Amniotic epithelial cell (primary cell): Measurements from ENCODE around the gene EXOSC9.

ENCODE experiments used
- DNase-seq: peaks from one replicate; pipeline ENCODE4 v3.0.0-alpha.2; 2010; ENCODE audit warnings: low read depth

Gene EXOSC9

DNA sequence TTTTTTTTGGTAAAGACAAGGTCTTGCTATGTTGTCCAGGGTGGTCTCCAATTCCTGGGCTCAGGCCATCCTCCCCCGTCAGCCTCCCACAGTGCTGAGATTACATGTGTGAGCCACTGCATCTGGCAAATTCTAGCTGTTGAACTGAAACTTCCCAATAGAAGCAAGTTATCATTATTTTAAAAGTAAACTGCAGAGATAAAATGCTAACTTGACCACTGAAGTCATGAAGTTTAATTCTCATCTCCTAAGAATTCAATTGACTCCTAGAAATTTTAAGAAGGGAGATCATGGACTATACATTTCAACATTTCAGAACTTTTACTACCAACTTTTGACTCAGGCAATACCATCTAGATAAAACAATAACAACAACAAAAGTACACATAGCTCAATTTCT lies 11.7 kb upstream of the EXOSC9 start:
- DNase-seq: peak; percentile 29

DNA sequence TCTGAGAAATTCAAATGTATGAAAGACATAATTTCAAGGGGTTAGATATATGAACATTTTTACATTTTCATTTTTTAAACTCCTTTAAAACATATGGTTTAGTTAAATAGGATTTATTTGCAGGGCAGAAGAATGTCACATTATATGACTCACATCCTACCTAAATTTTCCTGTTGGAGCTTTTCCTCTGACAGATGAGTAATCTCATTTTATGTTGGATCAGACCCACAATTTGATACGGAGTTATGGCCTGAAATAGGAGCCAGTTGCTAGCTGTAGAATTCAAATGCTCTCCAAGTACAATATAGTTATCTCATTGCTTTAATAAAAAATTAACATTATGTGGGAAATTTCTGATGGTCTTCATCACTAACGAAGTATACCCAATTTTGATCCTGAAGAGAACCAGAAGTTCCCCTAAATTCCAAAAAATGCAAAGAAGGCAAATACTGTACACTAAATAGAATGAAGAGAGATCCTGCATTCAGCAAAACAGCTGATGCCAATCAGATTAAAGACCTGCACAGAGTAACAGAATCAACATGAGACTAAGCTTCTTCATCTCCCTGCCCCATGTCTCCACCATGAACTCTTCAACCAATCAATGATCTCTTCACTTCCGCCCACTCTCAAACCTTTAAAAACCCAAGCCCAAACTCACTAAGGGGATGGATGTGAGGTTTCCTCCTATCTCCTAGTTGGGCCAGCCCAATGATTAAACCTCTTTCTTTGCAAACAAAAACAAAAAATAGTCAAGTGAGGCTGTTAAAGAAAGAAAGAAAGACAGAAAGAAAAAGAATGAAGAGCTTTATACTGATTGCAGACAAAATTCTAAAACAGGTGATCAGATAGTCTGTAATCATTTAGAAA lies 10.9 kb upstream of the EXOSC9 start:
- DNase-seq: peak; percentile 65

DNA sequence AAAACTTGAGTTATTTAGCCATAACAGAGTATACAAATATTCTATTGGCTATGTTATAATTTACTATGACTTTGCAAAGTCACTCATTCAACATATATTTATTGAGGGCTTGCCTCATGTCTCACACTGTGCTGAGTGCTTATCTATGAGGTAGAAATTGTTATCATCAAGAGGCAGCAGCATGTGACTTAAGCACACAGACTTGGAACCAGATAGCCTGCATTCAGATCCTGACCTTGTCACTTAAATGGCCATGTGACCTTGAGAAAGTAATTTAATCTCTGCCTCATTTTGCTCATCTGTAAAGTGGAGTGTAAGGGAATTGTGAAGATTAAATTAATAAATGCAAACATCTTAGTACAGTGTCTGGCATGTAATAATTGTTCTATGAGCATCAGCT lies 10.1 kb upstream of the EXOSC9 start:
- no peak for DNase-seq

DNA sequence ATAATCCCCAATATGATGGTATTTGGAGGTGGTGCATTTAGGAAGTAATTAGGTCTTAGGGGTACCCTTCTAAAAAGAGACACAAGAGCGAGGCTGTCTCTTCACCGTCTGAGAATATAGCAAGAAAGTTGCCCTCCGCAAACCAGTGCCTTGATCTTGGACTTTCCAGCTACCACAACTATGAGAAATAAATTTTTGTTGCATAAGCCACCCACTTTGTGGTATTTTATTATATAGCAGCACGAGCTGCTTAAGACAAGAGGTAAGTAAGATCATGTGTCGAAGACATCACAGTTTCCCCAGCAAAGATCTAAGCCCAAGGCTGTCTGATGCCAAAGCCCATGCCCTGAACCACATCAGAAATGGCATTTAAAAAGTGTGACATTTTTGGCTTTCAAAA lies 9.6 kb upstream of the EXOSC9 start:
- DNase-seq: peak; percentile 88

DNA sequence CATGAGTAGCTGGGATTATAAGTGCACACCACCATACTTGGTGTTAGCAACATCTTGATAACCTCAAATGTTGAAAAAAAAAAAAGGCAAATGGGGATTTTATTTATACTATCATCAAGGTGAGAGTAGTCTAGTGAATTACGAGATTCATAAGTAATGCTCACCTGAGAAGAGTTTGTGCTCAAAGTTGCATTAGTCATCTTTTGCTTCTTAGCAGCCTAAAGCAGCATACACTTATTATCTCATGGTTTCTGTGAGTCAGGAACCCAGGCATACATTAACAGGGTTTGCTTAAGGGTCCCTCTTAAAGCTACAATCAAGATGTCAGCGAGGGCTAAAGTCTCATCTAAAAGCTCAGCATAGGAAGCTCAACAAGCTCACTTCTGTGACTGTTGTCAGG lies 8.2 kb upstream of the EXOSC9 start:
- no peak for DNase-seq

DNA sequence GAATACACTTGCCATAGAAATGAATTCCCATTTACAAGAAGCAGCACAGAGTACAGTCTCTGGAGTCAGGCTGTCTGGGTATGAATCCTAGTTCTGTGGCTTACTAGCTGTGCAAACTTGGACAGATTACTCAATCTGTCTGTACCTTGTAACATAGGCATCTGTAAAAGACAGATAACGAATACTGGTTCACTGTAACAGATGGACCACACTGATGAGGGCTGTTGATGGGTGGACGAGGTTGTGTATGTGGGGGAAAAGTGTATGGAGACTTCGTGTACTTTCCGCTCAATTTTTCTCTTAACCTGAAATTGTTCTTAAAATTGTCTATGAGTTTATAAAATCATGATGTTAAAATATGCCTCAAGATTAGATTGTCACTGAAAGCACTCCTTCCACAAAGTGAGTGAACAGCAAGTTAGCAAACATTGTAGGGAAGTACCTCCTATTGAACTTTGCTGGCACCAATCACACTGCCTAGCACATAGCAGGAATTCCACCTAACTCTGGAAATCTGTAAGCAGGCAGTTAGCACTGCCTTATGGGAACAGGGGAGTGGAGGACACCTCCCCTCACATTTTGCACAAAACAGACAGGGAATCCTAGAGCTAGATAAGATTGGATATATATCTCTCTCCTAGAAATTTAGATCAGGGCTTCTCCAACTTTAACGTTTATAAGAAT lies 6.5 kb upstream of the EXOSC9 start:
- DNase-seq: peak; percentile 74

DNA sequence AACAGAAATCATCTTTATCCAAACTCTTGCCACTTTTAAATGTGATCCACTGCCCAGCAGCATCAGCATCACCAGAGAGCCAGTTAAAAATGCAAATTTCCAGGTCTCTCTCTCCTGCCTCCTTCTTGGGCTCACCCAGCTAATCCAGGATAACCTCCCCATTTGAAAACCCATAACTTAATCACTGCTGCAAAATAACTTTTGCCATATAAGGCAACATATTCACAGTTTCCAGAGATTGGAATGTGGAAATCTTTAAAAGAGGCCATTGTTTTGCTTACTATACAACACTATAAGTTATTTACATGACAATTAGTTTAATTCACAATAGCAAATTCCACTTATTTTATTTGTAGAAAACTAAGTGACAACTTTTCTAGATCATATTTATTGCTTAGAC lies 4.8 kb upstream of the EXOSC9 start:
- DNase-seq: no peak

DNA sequence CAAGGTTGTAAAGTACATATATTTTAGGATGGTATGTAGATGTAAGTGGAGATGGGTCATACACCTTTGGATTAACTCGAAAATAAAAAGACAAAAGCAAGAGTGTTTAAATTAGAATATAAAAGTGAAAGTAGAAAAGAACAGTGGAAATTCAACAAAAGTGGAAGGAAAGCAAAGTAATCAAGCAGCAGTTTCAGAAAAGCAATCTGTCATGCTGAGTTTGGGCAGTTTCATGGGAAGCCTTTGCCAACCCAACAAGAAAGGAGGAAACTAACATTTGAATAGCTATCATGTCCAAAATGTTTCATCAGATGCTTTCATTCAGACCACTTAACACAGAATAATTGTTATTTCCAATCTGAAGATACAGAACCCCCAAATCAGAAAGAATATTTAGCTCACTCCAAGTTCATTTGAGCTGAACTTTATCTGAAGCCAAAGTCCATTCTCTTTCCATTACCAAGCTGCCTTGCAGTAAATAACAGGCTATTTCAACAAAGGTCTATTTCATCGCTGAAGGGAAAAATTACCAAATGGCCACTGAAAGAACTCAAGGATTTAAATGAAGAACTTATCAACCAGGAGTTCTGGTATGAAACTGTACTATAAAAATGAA lies 1.8 kb upstream of the EXOSC9 start:
- DNase-seq: no peak

DNA sequence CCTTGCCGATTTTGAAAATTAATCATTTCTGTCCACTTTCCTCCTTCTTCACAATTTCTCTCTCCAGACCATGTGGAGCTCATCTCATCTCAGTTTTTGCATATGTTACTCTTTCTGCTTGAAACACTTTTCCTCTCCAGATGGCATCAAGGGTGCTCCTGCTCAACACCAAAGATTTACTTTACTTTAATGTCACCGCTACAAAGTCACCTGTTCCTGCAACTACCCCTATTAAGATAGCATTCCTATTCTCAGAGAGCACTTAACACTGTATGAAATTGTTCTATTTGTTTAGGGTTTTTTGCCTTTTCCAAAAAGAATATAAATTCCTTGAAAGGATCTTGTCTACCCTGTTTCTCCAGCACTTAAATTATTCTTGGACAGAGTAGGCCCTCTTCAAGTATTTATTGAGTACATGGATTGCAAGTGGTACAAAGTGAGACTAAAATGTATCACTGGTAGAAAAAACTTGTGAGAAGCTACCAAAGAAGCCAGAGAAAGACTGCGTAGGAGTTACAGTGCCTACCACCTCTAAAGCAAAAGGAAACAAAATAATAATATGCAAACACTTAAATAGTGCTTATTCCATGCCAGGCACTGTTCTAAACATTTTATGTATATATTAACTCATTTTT lies 1.1 kb upstream of the EXOSC9 start:
- DNase-seq: no peak

DNA sequence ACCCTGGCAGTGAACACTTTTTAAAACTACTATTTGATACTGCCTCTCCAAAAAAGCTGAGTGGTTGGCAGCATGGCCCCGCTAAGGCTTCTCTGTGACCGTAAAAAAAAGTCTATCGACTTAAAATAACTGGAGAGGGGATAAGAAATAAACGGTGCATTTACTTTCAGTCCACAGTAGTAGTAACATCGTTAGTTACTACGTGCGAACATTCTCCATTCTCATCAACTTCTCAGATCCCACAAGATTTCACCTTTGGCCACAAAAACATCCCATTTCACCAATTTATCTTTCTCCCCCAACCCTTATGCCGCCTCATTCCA lies 524 bp upstream of the EXOSC9 start:
- no peak for DNase-seq

DNA sequence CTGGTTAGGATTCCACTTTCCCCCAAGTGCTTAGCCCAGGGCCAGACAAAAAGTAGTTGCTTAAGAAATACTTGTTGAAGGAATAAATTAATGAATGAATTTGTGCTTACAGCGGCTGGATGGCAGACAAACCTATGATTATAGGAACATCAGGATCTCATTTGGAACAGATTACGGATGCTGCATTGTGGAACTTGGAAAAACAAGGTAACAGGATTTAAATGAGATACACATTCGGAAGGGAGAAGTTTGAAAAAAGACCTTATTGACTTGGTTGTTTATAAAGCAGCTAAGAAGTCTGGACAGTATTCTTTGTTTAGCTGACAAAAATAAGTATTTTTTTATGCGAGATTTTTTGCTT lies 572 bp downstream of the EXOSC9 start:
- no peak for DNase-seq

DNA sequence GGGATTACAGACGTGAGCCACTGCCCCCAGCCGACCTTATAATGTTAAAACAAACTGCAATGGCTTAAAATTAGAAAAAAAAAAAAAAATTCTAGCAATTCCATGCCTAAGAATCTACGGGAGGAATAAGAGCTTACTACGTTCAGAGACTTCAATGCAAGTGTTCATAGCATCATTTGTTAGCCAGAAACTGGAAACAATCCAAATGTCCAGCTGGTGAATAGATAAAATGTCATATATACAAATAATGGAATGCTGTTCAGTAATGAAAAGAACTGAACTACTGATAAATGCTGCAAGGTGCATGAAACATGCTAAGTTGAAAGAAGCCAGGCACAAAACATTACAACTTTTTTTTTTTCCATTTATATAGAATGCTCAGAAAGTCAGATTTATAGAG lies 5.3 kb downstream of the EXOSC9 start:
- DNase-seq: no peak

DNA sequence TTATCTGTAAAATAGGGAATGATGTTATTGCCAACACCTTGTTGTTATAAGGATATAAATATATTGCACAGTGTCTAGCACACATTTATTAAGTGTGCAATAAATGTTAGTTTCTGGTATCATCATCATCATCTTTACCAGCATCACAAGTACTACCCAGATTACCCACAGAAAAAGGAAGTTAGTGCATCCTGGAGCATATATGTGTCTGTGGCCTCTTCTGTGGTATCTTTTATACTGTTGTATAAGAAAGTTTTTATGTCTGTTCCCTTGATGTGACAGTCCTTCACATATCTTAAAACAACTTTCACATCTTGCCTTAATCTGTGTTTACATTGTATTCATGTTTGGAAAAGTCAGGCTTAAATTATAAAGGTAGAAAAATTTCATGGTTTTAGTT lies 10.0 kb downstream of the EXOSC9 start:
- no peak for DNase-seq

DNA sequence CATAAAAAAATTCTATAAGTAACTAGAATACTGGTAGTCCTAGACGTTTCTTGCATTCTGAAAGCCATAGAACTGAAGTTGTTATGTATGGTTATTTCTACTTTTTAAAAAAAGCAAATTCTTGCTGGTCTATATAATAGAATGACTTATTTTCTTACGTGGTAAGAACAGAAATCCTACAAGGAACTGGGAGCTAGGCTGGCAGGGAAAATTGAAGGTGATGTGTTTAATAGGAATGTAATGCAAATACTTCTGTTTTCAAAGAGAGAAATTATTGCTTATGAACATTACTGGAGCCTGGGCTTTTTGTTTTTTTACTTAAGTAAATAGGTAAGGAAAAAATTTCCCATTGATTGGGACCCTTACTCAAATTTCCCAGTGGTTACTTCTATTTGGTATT lies 13.6 kb downstream of the EXOSC9 start:
- no peak for DNase-seq

DNA sequence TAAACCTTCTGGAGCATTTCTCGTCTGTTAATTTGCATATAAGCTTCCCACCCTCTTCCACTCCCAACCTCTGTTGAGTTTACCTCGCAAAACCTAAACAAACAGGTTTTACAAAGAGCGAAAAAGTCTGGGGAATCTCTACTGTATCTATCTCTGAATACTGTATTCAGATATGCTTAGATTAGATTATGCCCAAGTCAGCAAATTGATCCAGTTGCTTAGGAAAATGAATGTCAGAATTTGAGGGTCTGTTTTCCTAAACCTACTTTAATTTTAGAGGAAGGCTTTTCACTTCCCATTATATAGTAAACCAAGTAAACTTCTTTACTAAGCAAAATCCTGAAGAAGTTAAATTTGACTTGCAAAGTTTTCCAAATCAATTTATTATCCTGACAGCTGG lies 15.9 kb downstream of the EXOSC9 start:
- no peak for DNase-seq

DNA sequence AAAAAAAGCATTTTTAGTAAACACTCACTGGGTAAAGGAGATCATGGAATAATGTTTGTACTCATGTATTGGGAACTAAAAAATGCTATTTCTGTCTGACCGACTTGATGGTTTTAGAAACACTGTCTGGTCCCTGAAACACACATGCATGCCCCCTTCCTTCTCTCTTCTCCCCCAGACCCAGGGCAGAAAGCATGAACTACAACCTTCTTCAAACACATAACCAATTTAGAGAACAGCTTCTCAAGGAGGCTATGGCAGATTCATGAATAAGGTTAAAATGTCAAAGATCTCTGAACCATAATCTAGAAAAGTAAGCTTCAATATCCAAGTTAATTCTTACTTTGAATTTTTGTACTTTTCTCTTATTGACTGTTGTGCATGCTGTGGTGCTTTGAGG lies 16.6 kb downstream of the EXOSC9 start:
- no peak for DNase-seq

DNA sequence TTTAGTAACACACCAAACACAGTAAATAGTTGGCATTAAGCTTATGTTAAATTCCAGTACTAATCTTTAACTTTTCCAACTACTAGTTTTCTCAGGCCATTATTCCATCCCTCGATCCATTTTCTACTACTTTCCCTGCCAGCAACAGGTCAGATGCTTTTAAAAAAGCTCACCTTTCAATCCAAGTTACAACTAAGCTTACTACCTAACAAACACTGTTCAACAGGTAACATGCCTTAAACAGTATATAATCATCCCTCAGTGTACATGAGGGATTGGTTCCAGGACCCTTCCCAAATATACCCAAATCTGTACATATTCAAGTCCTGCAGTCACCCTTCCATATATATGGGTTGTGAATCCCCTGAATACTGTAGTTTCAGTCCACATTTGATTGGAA lies 17.1 kb downstream of the EXOSC9 start:
- no peak for DNase-seq

DNA sequence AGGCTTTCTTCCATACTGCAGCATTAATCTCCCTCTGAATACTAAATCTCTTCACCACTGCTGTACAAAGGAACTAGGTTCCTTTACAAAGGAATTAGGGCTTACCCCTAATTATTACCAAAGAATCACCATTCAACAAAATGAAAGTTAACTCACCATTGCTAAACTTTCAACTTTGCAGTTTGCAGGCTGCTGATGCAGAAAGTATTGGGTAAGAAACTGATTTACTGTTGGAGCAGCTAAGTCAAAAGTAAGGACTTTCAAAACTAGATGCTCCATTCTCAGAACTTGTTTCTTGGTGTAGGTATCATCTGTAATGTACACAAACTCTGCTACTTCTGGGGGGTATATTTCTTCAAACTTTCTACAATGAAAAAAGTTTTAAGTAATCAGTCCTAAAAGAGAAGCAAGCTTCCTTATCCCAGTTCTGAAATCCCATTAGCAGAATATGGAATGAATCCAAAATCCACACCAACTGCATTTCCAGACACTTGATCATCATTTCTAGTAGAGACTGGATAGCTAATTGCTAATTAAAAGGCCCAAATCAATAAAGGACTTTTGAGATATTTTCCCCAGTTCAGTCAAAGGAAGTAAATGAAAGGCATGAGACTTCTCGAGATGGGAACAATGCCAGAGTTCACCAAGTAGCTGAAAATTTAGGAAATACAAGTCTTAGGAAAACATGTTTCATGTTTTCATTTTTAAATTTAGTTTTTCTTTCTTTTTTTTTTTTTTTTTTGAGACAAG lies 18.3 kb downstream of the EXOSC9 start:
- peak; percentile 57 for DNase-seq

DNA sequence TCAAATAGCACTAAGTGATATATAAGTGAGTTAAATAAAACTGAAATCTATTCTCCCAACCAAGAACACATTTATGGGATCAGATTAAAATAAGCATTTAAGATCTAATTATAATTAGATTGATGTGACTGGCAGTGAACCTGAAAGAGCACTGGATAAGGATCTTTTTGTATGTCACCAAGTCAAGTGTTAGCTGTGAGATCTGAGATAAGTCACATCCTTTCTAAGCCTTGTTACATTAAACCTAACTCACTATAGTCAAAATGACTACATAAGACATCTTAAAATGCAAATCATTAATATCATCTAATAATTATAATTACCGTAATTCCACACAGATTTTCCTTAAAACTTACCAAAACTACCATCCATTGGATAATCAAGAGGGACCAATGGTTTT lies 20.9 kb downstream of the EXOSC9 start:
- DNase-seq: no peak

DNA sequence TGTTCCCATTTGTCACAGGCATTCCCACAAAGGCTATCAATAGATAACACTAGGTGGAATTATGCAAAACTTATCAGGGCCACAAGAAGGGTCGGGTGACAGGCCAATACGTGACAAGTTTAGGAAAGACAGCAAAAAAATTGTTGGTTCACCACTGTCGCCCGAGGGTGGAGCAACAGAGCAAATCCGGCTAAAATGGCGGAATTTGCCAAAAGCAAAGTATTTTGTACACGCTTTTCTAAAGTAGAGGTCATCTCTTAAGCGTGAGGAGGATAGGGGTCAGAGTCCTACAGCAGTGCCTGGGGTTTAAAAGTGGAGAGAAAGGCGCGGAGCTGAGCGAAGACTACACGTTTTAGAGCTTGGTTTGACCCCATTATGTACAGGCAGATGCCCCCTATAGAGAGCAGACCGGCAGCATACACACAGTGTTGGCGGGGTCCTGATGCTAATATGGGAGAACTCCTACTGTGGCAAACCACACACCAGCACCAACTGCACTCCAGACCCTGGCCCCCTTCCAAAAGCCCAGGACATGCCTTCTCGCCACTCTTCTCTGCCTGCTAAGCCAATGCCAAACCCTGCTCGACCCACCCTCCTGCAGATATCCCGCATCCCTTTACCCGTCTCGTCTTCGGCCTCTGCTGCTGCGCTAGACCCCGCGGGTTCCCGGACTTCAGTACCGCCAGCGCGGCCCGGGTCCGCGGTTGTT lies 21.8 kb downstream of the EXOSC9 start:
- DNase-seq: peak; percentile 25

DNA sequence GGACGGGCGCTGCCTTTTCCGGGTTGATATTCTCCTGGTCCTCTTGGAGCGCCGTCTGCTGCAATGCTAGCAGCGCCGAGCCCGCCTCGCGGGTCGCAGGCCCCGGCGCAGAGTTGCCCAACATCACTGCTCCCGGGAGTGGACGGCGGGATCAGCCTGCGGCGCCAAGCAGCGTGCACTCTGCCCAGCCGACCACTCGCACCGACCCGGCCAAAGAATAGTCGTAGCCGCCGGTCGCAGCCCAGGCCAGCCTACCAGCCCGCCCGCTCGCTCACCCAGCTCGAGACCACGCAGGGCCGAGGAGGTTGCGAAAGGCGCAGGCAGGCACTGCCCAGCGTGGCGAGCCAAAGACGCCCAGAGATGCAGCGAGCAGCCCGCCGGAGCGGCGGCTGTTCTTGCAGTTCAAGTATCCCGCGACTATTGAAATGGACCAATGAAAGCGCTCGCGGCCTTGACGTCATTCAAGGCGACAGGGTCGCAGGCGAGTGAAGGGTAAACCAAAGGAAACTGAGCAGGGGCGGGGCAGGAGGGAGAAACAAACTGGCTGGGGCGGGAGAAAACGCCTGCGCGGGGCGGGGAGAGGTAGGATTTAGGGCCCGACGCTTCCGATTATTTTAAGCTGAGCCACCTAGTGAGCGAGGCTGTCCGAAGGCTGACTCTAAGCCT lies 22.5 kb downstream of the EXOSC9 start, which contains the start of gene CCNA2:
CCNA2 (minus strand) TSS at position 379 of the 666 bp plus-strand sequence; CDS start at position 124, 255 bp downstream.
- DNase-seq: peak; percentile 94
